HepG2 (cell line): ENCODE data around the gene NT5DC1. TPM values are rescaled to one million over a fixed set of nuclear protein-coding genes. Genes with fewer than 3 reads are reported as not detected.
A peak's percentile ranks its signal among the peaks of the same experiment; 100 is the strongest.

Experiments
- AFF4 ChIP-seq: sonication (generic); formaldehyde crosslinking; IDR thresholded peaks from 2 replicates; pipeline ENCODE4 v1.4.0; 2020; ENCODE audit warnings: missing genetic modification reagents
- CEBPB ChIP-seq: IDR thresholded peaks from 2 replicates; pipeline ENCODE4 v1.6.1; 2011; ENCODE audit warnings: low read depth, low read length, improper control_type of control experiment, borderline replicate concordance
- CHD2 ChIP-seq: IDR thresholded peaks from 2 replicates; pipeline ENCODE4 v1.6.1; 2011; ENCODE audit warnings: low read depth, low read length, improper control_type of control experiment
- GMEB1 ChIP-seq: sonication (generic); formaldehyde crosslinking; IDR thresholded peaks from 2 replicates; pipeline ENCODE4 v1.5.1; 2020; ENCODE audit warnings: missing genetic modification reagents, mild to moderate bottlenecking, borderline replicate concordance
- HBP1 ChIP-seq: IDR thresholded peaks from 2 replicates; pipeline ENCODE4 v1.6.1; 2016; ENCODE audit warnings: low read depth, control low read depth
- HDAC1 ChIP-seq: sonication (generic); formaldehyde crosslinking; IDR thresholded peaks from 2 replicates; pipeline ENCODE4 v1.5.1; 2020; ENCODE audit warnings: mild to moderate bottlenecking, missing genetic modification reagents
- HOXA9 ChIP-seq: sonication (generic); formaldehyde crosslinking; IDR thresholded peaks from 2 replicates; pipeline ENCODE4 v1.8.1; 2022; ENCODE audit warnings: missing genetic modification reagents, mild to moderate bottlenecking, moderate library complexity, borderline replicate concordance
- KLF13 ChIP-seq: sonication (generic); formaldehyde crosslinking; IDR thresholded peaks from 2 replicates; pipeline ENCODE4 v1.4.0; 2020; ENCODE audit warnings: mild to moderate bottlenecking, missing genetic modification reagents
- KMT2A ChIP-seq: sonication (generic); formaldehyde crosslinking; IDR thresholded peaks from 2 replicates; pipeline ENCODE4 v1.4.0; 2020; ENCODE audit warnings: missing genetic modification reagents
- RNF2 ChIP-seq: fragments of 450-650 bp; conservative IDR thresholded peaks from 2 replicates; pipeline ENCODE4 v1.6.1; 2016; ENCODE audit warnings: low read depth
- XRCC5 ChIP-seq: fragments of 200-400 bp; formaldehyde crosslinking; optimal IDR thresholded peaks from 2 replicates; pipeline ENCODE3; 2017; ENCODE audit warnings: mild to moderate bottlenecking, low read length
- ZBTB38 ChIP-seq: sonication (generic); formaldehyde crosslinking; IDR thresholded peaks from 2 replicates; pipeline ENCODE4 v1.5.1; 2020; ENCODE audit warnings: mild to moderate bottlenecking, missing genetic modification reagents
- ZC3H13 ChIP-seq: sonication (generic); formaldehyde crosslinking; IDR thresholded peaks from 2 replicates; pipeline ENCODE4 v1.8.1; 2023; ENCODE audit warnings: mild to moderate bottlenecking, missing genetic modification reagents, moderate library complexity
- ZFP1 ChIP-seq: IDR thresholded peaks from 2 replicates; pipeline ENCODE4 v1.6.1; 2016
- ZNF160 ChIP-seq: sonication (generic); formaldehyde crosslinking; IDR thresholded peaks from 2 replicates; pipeline ENCODE4 v1.8.0; 2022; ENCODE audit warnings: mild to moderate bottlenecking, inconsistent platforms, missing genetic modification reagents
- ZNF605 ChIP-seq: sonication (generic); formaldehyde crosslinking; IDR thresholded peaks from 2 replicates; pipeline ENCODE4 v1.8.0; 2022; ENCODE audit warnings: mild to moderate bottlenecking, missing genetic modification reagents
- ZSCAN20 ChIP-seq: sonication (generic); formaldehyde crosslinking; IDR thresholded peaks from 2 replicates; pipeline ENCODE4 v1.4.0; 2020; ENCODE audit warnings: missing genetic modification reagents, mild to moderate bottlenecking, borderline replicate concordance
- polyA plus RNA-seq, 8 experiments: library from polyadenylated mRNA; depleted of rRNA in 3 of 8; stranded (reverse) in 7 of 8; unstranded in 1 of 8; fragments of >200 nt; fragmentation: Illumina TruSeq in 4 of 8; extraction: Trizol in 4 of 8; gene quantifications; 2 replicates each; pipeline versions ENCODE4 v1.2.1 to v1.2.3, GENCODE V29; 2011 to 2016; ENCODE audit warnings: low read depth in 4 of 8, missing spikeins in 1 of 8, mixed read lengths in 1 of 8; ENCODE audit not compliant: insufficient read depth in 1 of 8
- total RNA-seq, 5 experiments: library from RNA; depleted of rRNA; stranded (reverse); fragments of >200 nt; fragmentation: Illumina TruSeq; extraction: Trizol; gene quantifications; 2 replicates each; pipeline ENCODE4 v1.2.3, GENCODE V29; 2016; ENCODE audit warnings: low read depth in 1 of 5
- TF ChIP-seq, protein P1 (sequence below): sonication (generic); formaldehyde crosslinking; IDR thresholded peaks from 2 replicates; pipeline ENCODE4 v1.4.0; 2020; ENCODE audit warnings: mild to moderate bottlenecking, low read depth, missing genetic modification reagents
- TF ChIP-seq, protein P2 (sequence below): sonication (generic); formaldehyde crosslinking; IDR thresholded peaks from 2 replicates; pipeline ENCODE4 v1.4.0; 2020; ENCODE audit warnings: missing genetic modification reagents

Gene NT5DC1
- total and polyA plus RNA-seq, 2 of the 13 experiments (the other 11 are each of a cell fraction or from before 2014, with no cell fraction given) = 27.0 to 56.1 TPM

DNA sequence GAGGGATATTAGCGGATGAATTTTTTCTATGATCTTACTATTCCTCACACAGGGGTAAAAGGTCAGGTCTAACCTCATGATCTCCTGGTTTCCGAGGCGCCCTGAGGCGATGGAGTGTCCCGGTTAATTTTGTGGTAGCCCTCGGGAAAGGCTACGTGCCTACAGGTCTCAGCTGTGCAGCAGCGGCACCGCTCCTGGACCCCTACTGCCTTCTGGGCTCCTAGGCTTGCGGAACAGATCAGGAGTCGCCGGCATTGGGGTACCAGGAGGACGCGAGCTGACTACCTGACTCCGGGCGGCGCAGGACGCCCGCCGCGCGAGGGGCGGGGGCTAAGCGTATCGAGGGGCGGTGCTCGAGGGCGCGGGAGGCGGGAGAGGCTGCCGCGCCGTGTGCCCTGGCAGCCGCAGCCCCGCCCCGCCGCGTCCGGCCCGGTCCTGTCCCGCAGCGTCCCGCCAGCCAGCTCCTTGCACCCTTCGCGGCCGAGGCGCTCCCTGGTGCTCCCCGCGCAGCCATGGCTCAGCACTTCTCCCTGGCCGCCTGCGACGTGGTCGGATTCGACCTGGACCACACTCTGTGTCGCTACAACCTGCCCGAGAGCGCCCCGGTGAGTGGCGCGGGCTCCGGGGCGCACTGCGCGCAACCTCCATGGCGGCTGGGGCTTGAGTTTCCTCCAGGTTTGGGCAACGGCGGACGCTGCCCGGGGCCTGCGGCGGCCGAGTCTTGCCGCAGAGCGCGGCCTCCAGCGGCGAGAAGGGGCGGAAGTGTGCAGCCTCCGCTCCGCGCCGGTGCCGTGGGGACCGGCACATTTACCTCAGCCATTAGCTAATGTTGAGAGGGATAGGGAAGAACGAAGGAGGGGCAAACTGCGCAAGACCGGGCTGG lies at the start of gene NT5DC1 (continued):
- TF ChIP-seq HBP1 (CRISPR knock-in tag) = peak; percentile 53
- TF ChIP-seq ZBTB38 (CRISPR knock-in tag) = peak; percentile 91
- TF ChIP-seq, protein P1, sequence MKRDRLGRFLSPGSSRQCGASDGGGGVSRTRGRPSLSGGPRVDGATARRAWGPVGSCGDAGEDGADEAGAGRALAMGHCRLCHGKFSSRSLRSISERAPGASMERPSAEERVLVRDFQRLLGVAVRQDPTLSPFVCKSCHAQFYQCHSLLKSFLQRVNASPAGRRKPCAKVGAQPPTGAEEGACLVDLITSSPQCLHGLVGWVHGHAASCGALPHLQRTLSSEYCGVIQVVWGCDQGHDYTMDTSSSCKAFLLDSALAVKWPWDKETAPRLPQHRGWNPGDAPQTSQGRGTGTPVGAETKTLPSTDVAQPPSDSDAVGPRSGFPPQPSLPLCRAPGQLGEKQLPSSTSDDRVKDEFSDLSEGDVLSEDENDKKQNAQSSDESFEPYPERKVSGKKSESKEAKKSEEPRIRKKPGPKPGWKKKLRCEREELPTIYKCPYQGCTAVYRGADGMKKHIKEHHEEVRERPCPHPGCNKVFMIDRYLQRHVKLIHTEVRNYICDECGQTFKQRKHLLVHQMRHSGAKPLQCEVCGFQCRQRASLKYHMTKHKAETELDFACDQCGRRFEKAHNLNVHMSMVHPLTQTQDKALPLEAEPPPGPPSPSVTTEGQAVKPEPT (CRISPR knock-in tag) = no peak
- no peak; the same call in 1 of the 2 replicates for TF ChIP-seq CHD2
- TF ChIP-seq XRCC5 = peak; percentile 86
- no peak for TF ChIP-seq AFF4 (CRISPR knock-in tag)
- TF ChIP-seq KMT2A (CRISPR knock-in tag) = peak; percentile 96
- no peak for TF ChIP-seq KLF13 (CRISPR knock-in tag)
- TF ChIP-seq ZC3H13 (CRISPR knock-in tag) = peak; percentile 82; the same call in 1 of the 2 replicates
- TF ChIP-seq CEBPB = no peak
- TF ChIP-seq, protein P2, sequence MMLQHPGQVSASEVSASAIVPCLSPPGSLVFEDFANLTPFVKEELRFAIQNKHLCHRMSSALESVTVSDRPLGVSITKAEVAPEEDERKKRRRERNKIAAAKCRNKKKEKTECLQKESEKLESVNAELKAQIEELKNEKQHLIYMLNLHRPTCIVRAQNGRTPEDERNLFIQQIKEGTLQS (CRISPR knock-in tag) = peak; percentile 58; the same call in 1 of the 2 replicates
- peak; percentile 85 for TF ChIP-seq GMEB1 (CRISPR knock-in tag)
- TF ChIP-seq HOXA9 (CRISPR knock-in tag) = peak; percentile 86
- TF ChIP-seq ZNF605 (CRISPR knock-in tag) = peak; percentile 96
- TF ChIP-seq HDAC1 (CRISPR knock-in tag) = peak; percentile 97
- TF ChIP-seq ZNF160 (CRISPR knock-in tag) = peak; percentile 92
- peak; percentile 58; the same call in 1 of the 2 replicates for TF ChIP-seq RNF2
- TF ChIP-seq ZFP1 (CRISPR knock-in tag) = no peak
- peak; percentile 98 for TF ChIP-seq ZSCAN20 (CRISPR knock-in tag)
